NCI-H1105 treated with DMSO at 0.1 percent for 48 hours (cell line): ENCODE data around the gene PIGW.
"Not testable (repeated sequence)": the region's sequence is repeated elsewhere in the genome, so short reads cannot be mapped to it uniquely, and the experiment has no call there.

ENCODE experiments used
- DNase-seq: peaks from one replicate; lab custom pipeline; 2025; lab: John Stamatoyannopoulos, UW

PIGW gene

DNA sequence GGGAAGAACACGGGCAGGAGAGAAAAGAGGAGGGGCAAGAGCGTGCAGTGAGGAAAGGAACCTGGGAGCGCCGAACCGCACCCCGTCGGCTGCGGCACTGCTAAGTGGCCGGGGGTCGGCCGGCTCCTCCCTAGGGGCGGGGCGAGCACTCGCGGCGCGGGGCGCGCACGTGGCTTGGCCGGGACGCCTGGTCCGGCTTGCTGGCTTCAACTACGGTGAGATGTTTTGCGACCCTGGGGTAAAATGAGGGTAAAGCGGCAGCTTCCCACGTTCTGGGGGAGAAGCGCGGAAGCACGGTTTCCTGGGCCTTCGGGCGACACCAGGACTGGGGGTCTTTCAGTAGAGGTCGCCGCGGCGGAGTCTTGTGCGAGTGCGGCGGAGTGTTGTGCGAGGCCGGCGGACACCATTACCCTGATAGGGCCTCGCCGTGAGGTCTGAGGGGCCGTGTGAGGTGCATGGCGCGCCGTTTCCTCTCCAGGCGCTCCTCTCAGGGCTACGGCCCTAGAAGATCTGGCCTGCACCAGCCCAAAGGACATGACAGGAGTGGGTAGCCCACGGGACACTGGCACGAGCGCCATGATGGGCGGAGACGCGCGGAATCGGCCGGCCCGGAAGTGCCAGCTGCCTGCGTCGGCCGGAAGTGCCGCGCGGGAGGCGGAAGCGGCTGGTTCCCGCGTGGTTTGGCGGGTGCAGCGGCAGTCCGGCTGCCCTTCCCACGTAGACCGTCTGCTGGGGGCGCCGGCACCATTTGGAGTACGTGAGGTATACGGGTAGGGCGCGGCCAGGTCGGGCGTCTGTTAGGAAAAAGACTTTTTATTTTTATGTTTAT, at the start of gene PIGW, which contains the start of gene MYO19:
TSS of gene PIGW (plus strand) at position 148 of the 829 bp plus-strand sequence. CDS start 2,115 bp downstream, outside the sequence.
TSS of gene MYO19 (minus strand) at position 29 of the 829 bp plus-strand sequence. CDS start 2,330 bp downstream, outside the sequence.
- DNase-seq = peak; percentile 81

- no peak for DNase-seq
These were observed 49.8 kb upstream of the PIGW start for GRCh38 chr17:36485027-36485426.

DNA sequence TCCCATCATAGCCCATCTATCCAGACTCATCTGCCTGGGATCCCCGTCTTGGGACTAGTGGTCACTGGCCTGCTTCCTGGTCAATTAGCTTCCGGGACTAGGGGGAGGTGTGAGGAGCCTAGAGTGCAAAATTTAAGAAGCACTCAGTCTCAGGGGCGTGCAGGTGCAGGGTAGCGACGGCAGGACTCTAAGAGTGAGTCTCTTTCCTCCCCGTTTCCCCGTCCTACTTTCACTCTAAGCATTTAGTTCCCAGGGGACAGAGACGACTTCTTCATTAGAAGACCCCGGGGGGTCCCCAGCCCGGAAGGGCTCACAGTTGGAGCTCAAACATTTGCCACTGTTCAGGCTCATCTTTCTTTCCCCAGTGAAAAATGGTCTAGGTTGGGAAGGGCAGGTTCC, 49.0 kb upstream of the PIGW start:
- DNase-seq = no peak

- peak; percentile 95 for DNase-seq
These were observed 48.3 kb upstream of the PIGW start, which contains the start of gene ZNHIT3 for GRCh38 chr17:36486204-36487194. Gene ZNHIT3, plus strand, starts transcription at chr17:36486681. Its CDS starts 19 bp downstream, at chr17:36486700.

DNA sequence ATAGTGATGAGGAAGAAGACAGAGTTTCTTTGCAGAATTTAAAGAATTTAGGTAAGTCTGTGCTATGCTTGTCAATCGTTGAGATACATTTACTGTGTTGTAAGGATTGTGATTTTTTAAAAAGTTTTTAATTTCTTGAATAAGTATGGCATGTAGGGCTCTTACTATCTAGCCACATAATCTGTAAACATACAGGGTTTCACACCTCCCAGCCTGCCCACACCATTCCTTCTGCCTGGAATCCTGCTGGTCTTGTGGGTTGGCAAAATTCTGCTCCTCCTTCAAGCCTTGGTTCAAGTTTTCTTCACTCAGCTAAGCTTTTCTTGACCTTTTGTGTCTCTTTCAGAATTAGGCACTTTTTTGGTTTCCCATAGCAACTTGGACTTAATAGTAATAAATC, 40.8 kb upstream of the PIGW start:
- DNase-seq = no peak

DNA sequence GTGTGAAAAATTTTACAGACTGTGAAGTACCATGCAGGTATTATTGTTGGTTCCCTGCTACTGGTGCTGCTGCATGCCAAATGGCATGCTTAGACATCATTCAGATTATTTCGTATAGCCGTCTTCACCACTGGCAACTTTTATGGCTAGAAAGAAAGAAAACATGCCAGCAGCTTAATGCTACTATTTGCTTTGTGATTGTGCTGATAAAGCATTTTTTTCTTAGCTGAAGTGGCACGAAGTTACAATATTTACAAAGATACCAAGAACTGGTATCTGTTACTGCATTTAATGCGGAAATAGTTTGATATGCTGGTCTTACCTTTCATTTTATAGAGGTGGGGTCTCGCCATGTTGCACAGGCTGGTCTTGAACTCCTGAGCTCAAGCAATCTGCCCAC, 40.1 kb upstream of the PIGW start:
- DNase-seq = no peak

GRCh38 chr17:36495076-36495578, 39.7 kb upstream of the PIGW start:
- DNase-seq = no peak

GRCh38 chr17:36496018-36496789, 38.6 kb upstream of the PIGW start:
- DNase-seq = no peak

DNA sequence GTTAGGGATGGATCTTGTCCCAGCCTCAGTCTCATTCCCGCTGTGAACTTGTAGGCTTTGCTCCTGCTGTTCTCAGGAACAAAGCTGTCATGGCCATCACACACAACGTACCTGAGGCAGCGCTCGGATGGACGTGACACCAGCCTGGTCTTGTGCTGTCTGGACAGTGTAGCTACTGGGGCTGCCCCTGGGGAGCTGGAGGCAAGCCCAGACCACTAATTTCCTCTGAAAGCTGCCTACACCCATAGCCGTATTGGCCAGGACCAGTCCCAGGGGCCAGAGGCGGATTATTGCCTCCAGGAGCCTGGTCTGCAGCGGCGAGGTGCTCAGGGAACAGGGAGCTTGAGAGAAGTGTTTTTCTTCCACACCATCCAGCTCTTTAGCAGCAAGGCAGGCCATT, 36.6 kb upstream of the PIGW start:
- no peak for DNase-seq

GRCh38 chr17:36498560-36499300, 36.1 kb upstream of the PIGW start:
- DNase-seq = no peak

DNA sequence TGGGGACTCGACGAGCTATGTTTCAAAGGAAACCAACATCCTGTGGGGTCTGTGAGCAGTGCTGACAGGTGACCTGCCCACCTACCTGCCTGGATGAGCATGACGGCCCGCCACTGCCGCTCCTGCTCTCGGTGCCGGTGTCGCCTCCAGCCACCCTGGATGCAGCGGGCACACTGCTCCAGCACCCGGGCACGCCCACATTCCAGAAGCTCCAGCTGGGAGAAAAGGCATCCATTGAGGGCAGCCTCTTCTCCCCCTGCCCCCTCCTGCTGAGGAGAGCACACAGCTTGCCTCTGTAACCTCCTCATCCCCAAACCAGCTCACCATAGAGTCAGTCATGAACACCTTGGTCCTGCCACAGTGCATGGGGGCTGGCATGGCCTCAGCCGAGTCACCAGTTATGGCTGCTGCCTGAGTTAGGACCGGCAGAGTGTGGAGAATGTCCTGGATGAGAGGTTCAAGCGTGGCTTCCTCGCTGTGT, 34.0 kb upstream of the PIGW start:
- no peak for DNase-seq

GRCh38 chr17:36501351-36501750, 33.4 kb upstream of the PIGW start:
- no peak for DNase-seq

DNA sequence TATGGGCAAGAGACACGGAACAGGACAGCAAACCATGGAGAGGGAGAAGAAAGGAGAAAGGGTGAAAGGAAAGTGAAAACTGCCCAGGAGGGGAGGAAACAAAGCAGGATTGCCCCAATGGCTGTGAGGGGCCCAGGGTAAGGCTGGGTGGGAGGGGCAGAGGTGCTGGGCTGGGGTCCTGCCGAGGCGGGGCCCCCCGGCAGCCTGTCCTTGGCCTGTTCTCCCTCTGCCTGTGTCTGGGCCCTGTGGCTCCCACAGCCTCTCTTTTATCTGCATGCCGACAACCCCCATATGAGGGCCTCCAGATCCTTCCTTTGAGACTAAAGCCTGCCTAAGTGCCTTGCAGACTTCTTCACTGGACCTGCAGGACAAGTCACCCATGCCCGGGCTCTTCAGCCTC, 32.8 kb upstream of the PIGW start:
- no peak for DNase-seq

GRCh38 chr17:36503456-36504155, 31.2 kb upstream of the PIGW start:
- no peak for DNase-seq

DNA sequence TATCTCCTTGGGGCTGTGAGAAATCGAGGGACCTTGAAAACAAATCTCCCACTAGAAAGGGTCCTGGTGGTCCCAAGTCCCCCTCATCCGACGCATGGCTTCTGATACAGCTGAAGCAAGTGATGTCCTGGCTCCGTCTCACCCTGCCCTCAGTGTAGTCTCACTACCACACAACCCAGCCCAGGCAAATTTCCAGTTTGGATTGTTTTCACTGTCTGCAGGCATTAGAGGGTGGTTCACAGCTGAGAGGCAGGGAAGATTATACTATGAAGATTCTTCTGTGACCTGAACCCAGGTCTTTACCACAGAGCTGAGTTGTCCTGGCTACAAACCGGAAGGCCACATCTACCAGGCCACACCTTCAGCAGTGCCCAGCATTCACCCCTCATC, 30.6 kb upstream of the PIGW start:
- DNase-seq = no peak

GRCh38 chr17:36505171-36505570, 29.6 kb upstream of the PIGW start:
- no peak for DNase-seq

DNA sequence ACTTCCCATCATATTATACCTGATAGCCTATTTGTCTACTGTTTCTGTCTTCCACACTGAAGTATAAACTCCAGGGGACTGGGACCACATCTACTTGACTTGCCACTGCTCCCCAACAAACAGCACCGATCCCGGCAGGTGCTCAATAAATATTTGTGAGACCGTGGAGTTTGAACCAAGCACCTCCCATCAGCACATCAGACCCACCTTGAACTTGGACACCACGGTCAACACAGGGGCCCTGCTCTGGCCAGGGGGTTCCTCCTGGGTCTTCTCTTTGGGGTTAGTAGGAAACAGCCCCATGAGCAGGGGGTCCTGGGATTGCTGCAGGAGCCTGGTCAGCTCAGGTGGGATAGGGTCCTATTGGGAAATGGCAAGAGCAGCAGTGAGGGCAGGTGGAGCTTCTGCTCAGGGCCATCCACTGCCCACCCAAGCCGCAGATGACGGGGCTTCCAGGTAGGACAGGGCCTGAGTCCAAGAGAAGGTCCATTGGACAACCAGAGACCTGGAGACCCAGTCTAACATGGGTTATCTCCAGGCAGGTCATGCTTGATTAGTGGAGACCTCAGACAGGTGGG, 28.4 kb upstream of the PIGW start:
- no peak for DNase-seq

DNA sequence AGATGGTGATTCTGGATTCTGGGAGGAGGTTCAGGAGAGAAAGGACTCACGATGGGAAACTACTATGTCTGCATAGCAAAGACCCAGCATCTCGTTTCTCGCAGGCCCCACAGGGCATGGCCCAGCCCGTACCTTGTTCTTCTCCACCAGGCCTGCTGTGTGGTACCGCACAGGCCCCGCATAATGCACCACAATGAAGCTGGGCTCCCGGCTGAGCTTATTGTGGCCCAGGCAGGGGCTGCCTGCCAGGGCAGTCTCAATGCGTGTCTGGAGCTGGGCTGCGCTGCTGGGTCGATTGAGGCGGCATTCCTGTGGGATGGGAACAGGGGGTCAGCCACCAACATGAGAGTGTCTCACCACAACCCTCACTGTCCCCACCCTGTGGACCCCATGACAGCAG, 28.0 kb upstream of the PIGW start:
- no peak for DNase-seq

GRCh38 chr17:36507266-36507665, 27.5 kb upstream of the PIGW start:
- DNase-seq = no peak

GRCh38 chr17:36508439-36508838, 26.3 kb upstream of the PIGW start:
- DNase-seq = not testable (repeated sequence)
